GM12878 (cell line): ENCODE measurements around the gene FUT6.

Source experiments
- EP300 ChIP-seq, 2 experiments: fragments of 150-350 bp in 1 of 2; IDR thresholded peaks; 2 replicates each; pipeline ENCODE4 v1.6.1; 2011 to 2012; ENCODE audit warnings: low read depth in 2 of 2, low read length in 2 of 2, borderline replicate concordance in 1 of 2, improper control_type of control experiment in 1 of 2, inconsistent platforms in 1 of 2; ENCODE audit not compliant: control insufficient read depth in 1 of 2
- POLR2AphosphoS5 ChIP-seq: IDR thresholded peaks from 2 replicates; pipeline ENCODE4 v1.6.1; 2011; ENCODE audit warnings: mild to moderate bottlenecking, low read length, inconsistent platforms
- ZBTB33 ChIP-seq: fragments of 450-650 bp; IDR thresholded peaks from 2 replicates; pipeline ENCODE4 v1.6.1; 2017; ENCODE audit warnings: mild to moderate bottlenecking

- no peak; a peak in 1 of 4 replicates for TF ChIP-seq EP300 (IDR thresholded peaks at IDR 0.05; ENCODE audit: borderline replicate concordance in 1 of 2, control insufficient read depth in 1 of 2, low read depth in 2 of 2, low read length in 2 of 2)
- no peak for TF ChIP-seq POLR2AphosphoS5
- no peak for TF ChIP-seq ZBTB33
Measured at GRCh38 chr19:5864013-5864720, 24.7 kb upstream of the FUT6 start.
